ENCODE measurements around the gene ARRDC3.
"Not testable (repeated sequence)": the region's sequence is repeated elsewhere in the genome, so short reads cannot be mapped to it uniquely, and the experiment has no call there.

Gene ARRDC3

GRCh38 chr5:91385596-91385995 is 2.5 kb upstream of the ARRDC3 start:
- not testable (repeated sequence) for DNase-seq

DNA sequence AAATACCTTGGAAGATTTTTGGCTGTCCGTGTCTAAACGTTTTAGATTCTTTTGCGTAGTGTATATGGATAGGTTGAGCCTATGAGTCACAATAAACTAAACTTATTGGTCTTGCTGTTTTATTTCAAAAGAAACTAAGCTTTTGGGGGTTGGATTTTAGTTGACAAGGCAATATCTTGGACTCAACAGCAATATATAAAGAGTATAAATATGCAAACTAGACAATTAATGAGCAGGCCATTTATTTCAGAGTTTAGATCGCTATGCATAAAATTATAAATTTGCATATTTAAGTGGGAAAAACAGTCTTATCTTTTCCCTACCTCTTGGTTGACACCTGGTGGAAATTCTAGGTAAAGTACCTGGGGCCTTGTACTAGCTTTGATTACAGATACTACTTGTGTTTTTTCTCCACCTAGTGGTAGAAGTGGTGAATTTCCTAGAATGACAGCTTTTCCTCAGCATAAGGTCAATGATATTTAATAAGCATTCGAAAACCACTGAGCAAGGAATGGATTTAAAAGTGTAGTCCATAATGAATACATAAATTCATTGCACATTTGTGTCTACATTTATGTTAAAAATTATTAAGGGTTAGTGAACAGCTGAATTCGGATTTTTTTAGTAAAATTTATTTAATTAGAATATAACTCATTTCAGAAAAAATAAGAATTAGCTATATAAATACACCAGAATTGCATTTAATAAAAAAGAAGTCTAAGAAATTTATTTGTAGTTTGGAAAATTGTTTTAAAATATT is 1.7 kb upstream of the ARRDC3 start:
- DNase-seq: peak; percentile 57

DNA sequence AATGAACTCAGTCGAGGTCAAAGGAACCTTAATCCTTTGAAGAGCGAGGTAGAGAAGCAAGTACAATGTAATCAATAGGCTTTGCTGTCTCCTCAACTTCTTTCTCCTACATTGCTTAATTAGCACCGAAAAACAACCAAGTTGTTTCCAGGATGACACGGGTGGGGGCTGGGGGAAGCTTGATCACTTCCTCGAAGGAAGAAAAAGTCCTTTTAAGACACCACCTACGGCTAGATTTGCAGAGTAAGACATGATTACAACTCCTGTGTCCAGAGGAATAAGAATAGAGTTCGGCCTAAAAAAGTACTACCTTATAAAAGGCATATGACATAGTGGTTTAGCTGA is 811 bp upstream of the ARRDC3 start:
- no peak for DNase-seq

GRCh38 chr5:91382530-91383026 is 539 bp downstream of the ARRDC3 start:
- peak; percentile 60 for DNase-seq

DNA sequence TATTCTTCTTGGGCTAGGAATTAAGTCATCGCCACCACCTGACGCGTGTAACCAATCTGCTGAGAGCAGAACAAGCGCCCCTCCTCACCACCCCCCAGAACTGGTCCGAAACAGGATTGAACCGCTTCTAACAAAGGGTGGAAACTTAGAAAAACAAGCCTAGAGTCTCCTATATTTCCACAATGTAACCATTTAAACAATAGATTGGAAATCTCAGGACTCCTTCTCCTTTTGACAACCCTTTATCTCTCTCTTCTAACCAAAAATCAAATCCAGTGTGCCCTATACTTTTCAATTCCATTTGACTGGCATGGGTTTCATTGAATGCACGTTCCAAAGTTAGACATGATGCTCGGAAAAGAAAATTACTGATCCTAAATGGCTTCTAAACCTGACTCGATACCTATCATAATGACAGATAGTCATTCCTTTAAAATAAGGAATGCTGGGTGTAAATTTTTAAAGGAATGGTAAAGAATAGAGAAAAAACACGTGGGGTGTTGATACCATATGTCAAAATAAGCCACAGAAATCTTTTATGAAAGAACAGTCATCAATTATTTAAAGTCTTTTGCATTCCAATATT is 1.2 kb downstream of the ARRDC3 start:
- peak; percentile 70 for DNase-seq

- no peak for DNase-seq
Observed at GRCh38 chr5:91381239-91381773, 1.8 kb downstream of the ARRDC3 start.

DNA sequence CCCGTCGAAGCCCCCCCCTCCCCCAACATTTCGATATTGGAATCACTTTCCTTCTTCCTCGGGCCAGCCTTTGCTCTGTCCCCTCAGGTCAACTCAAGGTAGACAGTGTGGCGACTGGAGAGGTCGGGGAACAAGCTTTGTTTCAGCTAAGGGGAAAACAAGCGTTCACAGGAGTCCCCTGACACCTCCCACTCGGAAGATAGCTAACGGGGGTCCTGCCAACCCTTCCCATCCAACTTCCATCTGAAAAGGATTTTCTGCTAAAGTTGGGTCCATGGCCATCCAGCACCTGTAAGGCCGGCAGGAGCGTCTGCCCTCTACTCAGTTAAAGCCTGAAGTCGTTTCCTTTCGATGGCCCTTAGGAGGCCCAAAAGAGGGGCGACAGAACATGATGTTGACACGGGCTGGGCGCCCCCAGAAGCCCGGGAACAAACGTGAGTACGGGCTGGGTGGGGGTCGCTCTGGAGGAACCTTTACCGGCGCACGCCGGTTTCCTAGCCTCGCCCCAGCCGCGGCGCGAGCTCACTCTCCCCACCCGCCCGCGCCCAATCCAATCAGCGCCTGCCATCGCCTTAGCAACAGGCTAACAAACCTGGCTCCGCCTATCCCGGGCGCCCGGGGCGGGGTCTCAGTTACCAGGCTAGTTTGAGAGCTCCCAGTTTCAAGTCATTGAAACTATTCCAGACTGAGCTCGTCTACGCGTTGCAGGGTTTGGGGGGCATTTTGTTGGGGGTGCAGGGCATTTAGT is 2.5 kb downstream of the ARRDC3 start:
- DNase-seq: peak; percentile 87

DNA sequence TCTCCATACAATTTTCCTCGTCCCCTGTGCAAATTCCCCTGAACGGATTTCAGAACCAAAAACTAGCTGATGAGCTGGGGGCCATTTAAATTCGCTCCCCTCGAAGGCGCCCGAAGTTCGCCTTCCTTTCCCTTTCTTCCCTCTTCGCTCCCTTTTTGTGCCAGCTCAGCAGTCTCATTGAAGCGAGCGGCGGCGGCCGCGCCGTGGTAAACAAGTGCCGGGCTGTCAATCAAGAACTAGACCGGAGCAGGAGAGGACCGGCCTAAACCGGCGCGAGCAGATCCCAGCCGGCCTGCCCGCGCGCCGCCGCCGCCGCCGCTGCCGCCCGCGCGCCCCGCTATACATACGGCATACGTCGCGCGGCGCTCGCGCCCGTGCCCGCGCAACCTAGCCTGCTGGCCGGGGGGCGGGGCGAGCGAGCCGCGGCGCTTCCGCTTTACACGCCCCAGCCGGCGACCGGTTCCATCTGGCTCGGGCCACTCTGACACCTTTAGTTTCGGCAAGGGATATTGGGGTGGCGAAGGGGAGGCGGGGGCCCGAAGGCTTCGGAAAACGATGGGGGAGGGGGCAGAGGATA is 3.1 kb downstream of the ARRDC3 start:
- peak; percentile 87 for DNase-seq

- no peak for DNase-seq
Observed at GRCh38 chr5:91379246-91379913, 3.7 kb downstream of the ARRDC3 start.

- DNase-seq: peak; percentile 23
Observed at GRCh38 chr5:91378752-91379211, 4.3 kb downstream of the ARRDC3 start.

DNA sequence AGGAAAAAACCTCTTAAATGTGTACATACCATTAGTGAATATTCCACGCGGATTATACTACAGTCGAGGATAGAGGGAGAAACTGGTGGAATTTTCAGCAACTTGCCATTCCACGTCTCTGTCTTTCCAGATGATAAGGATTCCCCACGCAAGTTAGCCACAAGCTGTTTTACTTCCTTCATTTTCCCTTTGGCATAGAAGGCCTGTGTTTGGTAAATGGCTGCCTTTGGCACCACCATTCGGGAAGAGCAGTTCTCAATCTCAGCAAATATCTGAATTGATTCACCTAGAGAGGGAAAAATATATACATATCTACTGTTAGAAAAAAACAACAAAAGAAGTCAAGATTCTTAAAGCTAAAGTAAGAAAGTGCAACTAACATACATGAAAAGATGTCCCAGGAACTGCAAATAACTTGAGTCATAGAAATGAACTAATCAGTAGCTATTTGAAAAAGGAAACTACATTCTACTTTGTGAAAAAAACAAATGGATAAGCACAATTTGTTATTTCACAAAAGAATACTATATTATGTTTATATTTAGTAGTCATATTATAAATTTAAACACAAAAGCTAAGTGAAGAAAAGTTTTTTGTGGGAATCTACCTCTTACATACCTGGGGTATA is 8.1 kb downstream of the ARRDC3 start:
- DNase-seq: no peak

GRCh38 chr5:91373600-91373999 is 9.5 kb downstream of the ARRDC3 start:
- no peak for DNase-seq

- DNase-seq: no peak
Observed at GRCh38 chr5:91373006-91373405, 10.1 kb downstream of the ARRDC3 start.

DNA sequence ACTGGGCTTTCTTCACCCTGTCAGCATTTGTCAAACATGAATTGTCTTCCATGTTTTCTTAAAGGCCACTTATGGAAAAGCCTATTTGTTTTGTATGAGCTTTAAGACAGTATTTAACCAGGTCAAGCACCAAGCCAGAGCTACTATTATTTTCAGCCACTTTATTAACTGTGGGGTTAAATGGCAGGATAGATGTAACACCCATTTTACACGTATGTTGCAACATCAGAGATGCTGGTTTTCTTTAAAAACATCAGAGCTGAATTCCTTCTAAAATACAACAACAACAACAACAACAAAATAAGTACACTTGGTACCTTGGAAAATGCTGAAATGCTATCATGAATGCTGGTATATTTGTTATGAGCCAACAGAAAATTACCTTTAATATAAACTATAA is 13.6 kb downstream of the ARRDC3 start:
- DNase-seq: no peak

DNA sequence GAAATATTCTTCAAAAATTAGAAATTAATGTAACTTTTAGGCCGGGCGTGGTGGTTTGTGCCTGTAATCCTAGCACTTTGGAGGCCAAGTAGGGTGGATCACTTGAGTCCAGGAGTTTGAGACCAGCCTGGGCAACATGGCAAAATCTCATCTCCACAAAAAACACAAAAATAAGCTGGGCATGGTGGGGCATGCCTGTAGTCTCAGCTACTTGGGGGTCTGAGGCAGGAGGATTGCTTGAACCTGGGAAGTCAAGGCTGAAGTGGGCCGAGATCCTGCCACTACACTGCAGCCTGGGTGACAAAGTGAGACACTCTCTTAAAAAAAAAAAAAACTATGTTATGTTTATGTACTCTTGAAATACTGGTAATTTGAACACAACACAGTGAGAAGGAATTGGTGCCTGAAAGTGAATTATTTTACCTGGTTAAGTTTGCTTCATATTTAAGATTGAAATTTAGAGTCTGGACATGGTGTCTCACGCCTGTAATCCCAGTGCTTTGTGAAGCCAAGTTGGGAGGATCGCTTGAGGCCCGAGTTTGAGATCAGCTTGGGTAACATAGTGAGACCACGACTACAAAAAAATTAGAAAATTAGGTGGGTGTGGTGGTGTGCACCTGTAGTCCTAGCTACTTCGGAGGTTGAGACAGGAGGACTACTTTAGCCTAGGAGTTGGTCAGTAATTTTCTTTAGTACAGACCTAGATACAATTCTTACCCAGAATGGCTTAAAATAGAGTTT is 15.0 kb downstream of the ARRDC3 start:
- DNase-seq: no peak

GRCh38 chr5:91367344-91367743 is 15.8 kb downstream of the ARRDC3 start:
- no peak for DNase-seq

GRCh38 chr5:91366551-91366950 is 16.6 kb downstream of the ARRDC3 start:
- DNase-seq: no peak

DNA sequence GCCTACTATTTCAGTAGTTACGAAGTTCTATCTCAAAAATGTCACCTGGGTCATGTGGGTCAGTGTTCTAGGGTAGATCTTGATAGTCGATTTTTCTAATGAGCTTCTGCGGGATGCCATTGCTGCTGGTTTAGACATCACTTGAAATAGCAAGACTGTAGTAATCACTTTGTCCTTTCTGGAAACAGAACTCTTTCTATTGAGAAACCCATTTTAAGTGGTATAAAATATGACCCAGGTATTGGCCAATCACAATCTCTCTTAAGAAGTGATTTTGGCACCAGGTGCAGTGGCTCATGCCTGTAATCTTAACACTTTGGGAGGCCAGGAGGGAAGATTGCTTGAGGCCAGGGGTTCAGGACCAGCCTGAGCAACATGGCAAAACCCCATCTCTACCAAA is 17.6 kb downstream of the ARRDC3 start:
- no peak for DNase-seq

DNA sequence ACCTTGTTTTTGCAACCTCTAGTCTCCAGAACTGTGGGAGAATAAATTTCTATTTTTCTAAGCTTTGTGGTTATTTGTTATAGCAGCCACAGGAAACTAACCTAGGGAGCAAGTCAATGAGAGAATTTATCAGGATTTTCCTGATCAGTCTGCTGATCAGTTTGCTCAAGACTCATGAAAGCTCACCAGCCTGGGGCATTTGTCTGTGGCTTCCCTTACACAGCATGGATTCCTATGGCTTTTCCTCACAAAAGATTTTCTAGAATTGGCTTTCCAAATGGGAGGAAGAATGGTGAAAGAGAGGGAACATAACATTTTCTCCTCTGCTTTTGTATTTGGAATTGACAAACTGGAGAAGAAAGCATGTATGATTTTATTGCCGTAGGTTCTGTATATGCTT is 20.2 kb downstream of the ARRDC3 start:
- no peak for DNase-seq

DNA sequence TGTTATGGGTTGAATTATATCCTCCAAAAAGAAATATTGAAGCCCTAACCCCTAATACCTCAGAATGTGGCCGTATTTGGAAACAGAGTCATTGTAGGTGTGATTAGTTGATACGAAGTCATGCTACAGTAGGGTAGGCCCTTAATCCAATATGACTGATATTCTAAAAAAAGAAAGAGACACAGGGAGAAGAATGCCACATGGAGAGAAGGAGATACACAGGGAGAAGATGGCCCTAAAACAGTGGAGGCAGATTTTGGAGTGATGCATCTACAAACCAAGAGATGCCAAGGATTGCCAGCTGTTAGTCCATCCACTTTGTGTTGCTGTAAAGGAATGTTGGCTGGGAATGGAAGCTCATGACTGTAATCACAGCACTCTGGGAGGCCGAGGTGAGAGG is 21.3 kb downstream of the ARRDC3 start:
- DNase-seq: no peak
